Osteoblast (primary cell): Measurements from ENCODE around the gene TRIM14. TPM values are rescaled to one million over a fixed set of nuclear protein-coding genes. Genes with fewer than 3 reads are reported as not detected.

Experiments
- DNase-seq: peaks from one replicate; pipeline ENCODE4 v3.0.0; 2011; ENCODE audit warnings: low spot score, mixed read lengths; ENCODE audit not compliant: insufficient read length; ENCODE audit errors: missing footprints
- H2AFZ ChIP-seq: 2 replicates; pipeline ENCODE4 v1.6.0; 2011; ENCODE audit warnings: mild to moderate bottlenecking, low read length
- H3K27ac ChIP-seq: 2 replicates; pipeline ENCODE4 v1.5.1; 2011; ENCODE audit warnings: mild to moderate bottlenecking, low read depth, low read length, moderate library complexity
- H3K27me3 ChIP-seq: 2 replicates; pipeline ENCODE4 v1.6.0; 2012; ENCODE audit warnings: mild to moderate bottlenecking, control low read depth, inconsistent platforms, low read length, moderate library complexity; ENCODE audit not compliant: insufficient read depth
- H3K36me3 ChIP-seq: 2 replicates; pipeline ENCODE4 v1.5.1; 2011; ENCODE audit warnings: mild to moderate bottlenecking, low read length, control low read depth, moderate library complexity; ENCODE audit not compliant: insufficient read depth
- H3K4me1 ChIP-seq: 2 replicates; pipeline ENCODE4 v1.5.1; 2011; ENCODE audit warnings: mild to moderate bottlenecking, low read length, control low read depth, moderate library complexity; ENCODE audit not compliant: insufficient read depth
- H3K4me2 ChIP-seq: 2 replicates; pipeline ENCODE4 v1.6.0; 2011; ENCODE audit warnings: mild to moderate bottlenecking, low read length; ENCODE audit not compliant: insufficient read depth
- H3K4me3 ChIP-seq: fragments of 200-600 bp; sonication (generic); 3 replicates; pipeline ENCODE4 v1.5.1; 2012; ENCODE audit warnings: mild to moderate bottlenecking, low read length, inconsistent platforms; ENCODE audit not compliant: insufficient read depth
- H3K79me2 ChIP-seq: 2 replicates; pipeline ENCODE4 v1.6.0; 2012; ENCODE audit warnings: mild to moderate bottlenecking, low read length, control low read depth, inconsistent platforms; ENCODE audit not compliant: insufficient read depth
- H3K9me3 ChIP-seq: 2 replicates; pipeline ENCODE4 v1.5.1; 2011; ENCODE audit warnings: low read depth, low read length, control low read depth
- H4K20me1 ChIP-seq: 2 replicates; pipeline ENCODE4 v1.6.0; 2012; ENCODE audit warnings: mild to moderate bottlenecking, low read length, control low read depth; ENCODE audit not compliant: insufficient read depth
- total RNA-seq: library from RNA; depleted of rRNA; stranded (reverse); fragments of >200 nt; gene quantifications from 2 replicates; pipeline ENCODE4 v1.2.3, GENCODE V29; 2012
- TF ChIP-seq, protein P1 (sequence below): IDR thresholded peaks from 2 replicates; pipeline ENCODE4 v1.5.1; 2011; ENCODE audit warnings: mild to moderate bottlenecking, low read depth, low read length, moderate library complexity; ENCODE audit errors: extremely low read depth

TRIM14 gene
- total RNA-seq, 1 donor, result 1.1 TPM

- H4K20me1 ChIP-seq, result no peaks in the 10 kb centered on the region
- no peak for DNase-seq
- H3K4me3 ChIP-seq, result no peak overlapping the region
- no peak overlapping the region for H3K27ac ChIP-seq
- TF ChIP-seq, protein P1, sequence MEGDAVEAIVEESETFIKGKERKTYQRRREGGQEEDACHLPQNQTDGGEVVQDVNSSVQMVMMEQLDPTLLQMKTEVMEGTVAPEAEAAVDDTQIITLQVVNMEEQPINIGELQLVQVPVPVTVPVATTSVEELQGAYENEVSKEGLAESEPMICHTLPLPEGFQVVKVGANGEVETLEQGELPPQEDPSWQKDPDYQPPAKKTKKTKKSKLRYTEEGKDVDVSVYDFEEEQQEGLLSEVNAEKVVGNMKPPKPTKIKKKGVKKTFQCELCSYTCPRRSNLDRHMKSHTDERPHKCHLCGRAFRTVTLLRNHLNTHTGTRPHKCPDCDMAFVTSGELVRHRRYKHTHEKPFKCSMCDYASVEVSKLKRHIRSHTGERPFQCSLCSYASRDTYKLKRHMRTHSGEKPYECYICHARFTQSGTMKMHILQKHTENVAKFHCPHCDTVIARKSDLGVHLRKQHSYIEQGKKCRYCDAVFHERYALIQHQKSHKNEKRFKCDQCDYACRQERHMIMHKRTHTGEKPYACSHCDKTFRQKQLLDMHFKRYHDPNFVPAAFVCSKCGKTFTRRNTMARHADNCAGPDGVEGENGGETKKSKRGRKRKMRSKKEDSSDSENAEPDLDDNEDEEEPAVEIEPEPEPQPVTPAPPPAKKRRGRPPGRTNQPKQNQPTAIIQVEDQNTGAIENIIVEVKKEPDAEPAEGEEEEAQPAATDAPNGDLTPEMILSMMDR, result no peak
- H3K36me3 ChIP-seq, result no peaks in the 10 kb centered on the region
- H3K4me2 ChIP-seq, result no peak overlapping the region
- H3K79me2 ChIP-seq, result no peaks in the 10 kb centered on the region
- H3K27me3 ChIP-seq, result no peaks in the 10 kb centered on the region
- peaks cover 8% of the 10 kb centered on the region for H3K4me1 ChIP-seq
- no peak overlapping the region for H2AFZ ChIP-seq
- no peaks in the 10 kb centered on the region for H3K9me3 ChIP-seq
These were observed 75.1 kb downstream of the TRIM14 start for GRCh38 chr9:98043915-98044314.

- Histone ChIP-seq H4K20me1 (no peaks in the 10 kb centered on the region), H3K36me3 (no peaks in the 10 kb centered on the region), H2AFZ (no peak overlapping the region), H3K4me3 (no peak overlapping the region), H3K79me2 (no peaks in the 10 kb centered on the region), H3K9me3 (no peaks in the 10 kb centered on the region), H3K27ac (no peak overlapping the region), H3K27me3 (no peaks in the 10 kb centered on the region), H3K4me2 (no peak overlapping the region), H3K4me1 (peaks cover 16% of the 10 kb centered on the region)
- TF ChIP-seq, protein P1, result no peak
- DNase-seq, result no peak
These were observed 78.8 kb downstream of the TRIM14 start for GRCh38 chr9:98040212-98040611.

DNA sequence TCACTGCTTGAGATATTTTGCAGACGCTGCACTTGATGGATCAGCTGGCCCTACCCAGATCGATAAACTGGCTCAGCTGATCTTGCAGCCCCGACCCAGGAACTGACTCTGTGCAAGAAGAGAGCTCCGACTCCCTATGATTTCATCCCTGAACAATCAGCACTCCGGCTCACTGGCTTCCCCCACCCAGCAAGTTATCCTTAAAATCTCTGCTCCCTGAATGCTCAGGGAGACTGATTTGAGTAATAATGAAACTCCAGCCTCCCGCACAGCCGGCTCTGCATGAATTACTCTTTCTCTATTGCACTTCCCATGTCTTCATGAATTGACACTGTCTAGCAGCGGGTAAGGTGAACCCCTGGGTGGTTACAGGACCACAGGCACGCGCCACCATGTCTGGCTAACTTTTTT lies 79.4 kb downstream of the TRIM14 start:
- H3K27ac ChIP-seq, result no peak overlapping the region
- H3K4me3 ChIP-seq, result no peak overlapping the region
- H3K79me2 ChIP-seq, result no peaks in the 10 kb centered on the region
- H2AFZ ChIP-seq, result peak overlapping the region; percentile 48
- H3K27me3 ChIP-seq, result no peaks in the 10 kb centered on the region
- H3K36me3 ChIP-seq, result no peaks in the 10 kb centered on the region
- TF ChIP-seq, protein P1, result no peak
- no peaks in the 10 kb centered on the region for H4K20me1 ChIP-seq
- H3K4me1 ChIP-seq, result peaks cover 22% of the 10 kb centered on the region
- peak overlapping the region; percentile 30 for H3K4me2 ChIP-seq
- no peak for DNase-seq
- no peaks in the 10 kb centered on the region for H3K9me3 ChIP-seq

DNA sequence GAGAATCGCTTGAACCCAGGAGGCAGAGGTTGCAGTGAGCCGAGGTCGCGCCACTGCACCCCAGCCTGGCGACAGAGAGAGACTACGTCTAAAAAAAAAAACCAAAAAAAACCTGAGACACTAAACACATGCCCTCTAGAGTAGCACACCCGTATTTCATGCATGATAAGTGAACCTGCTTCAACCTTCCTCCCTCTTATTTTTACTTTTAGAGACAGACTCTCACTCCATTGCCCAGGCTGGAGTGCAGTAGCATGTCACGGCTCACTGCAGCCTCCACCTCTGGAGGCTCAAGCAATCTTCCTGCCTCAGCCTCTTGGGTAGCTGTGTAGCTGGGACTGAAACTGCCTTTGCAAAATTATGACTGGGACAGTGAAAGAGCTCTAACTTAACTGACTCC lies 80.1 kb downstream of the TRIM14 start:
- Histone ChIP-seq H3K36me3 (no peaks in the 10 kb centered on the region), H3K27ac (no peak overlapping the region), H3K4me2 (no peak overlapping the region), H3K9me3 (no peaks in the 10 kb centered on the region), H3K79me2 (no peaks in the 10 kb centered on the region), H3K4me3 (no peak overlapping the region), H3K4me1 (peaks cover 24% of the 10 kb centered on the region), H4K20me1 (no peaks in the 10 kb centered on the region), H2AFZ (peak overlapping the region; percentile 48), H3K27me3 (no peaks in the 10 kb centered on the region)
- TF ChIP-seq, protein P1, result no peak
- DNase-seq, result no peak
